Hepatocyte (in vitro differentiated cells): ENCODE measurements around the gene GNB1L. TPM values are rescaled to one million over a fixed set of nuclear protein-coding genes. Genes with fewer than 3 reads are reported as not detected.

Experiments
- DNase-seq: peaks from one replicate; pipeline ENCODE4 v3.0.0-alpha.2; 2016; ENCODE audit warnings: low spot score
- H2AFZ ChIP-seq: fragments of 200-600 bp; sonication (generic); 2 replicates; pipeline ENCODE4 v1.6.0; 2016; ENCODE audit warnings: antibody characterized with exemption, mild to moderate bottlenecking
- H3K27ac ChIP-seq: fragments of 200-600 bp; sonication (generic); 2 replicates; pipeline ENCODE4 v1.5.1; 2016; ENCODE audit warnings: mild to moderate bottlenecking
- H3K27me3 ChIP-seq: fragments of 200-600 bp; sonication (generic); 2 replicates; pipeline ENCODE4 v1.6.1; 2016
- H3K36me3 ChIP-seq: fragments of 200-600 bp; sonication (generic); replicated peaks from 2 replicates; pipeline ENCODE4 v1.5.1; 2016; ENCODE audit warnings: low read depth; ENCODE audit not compliant: insufficient read depth
- H3K4me1 ChIP-seq: fragments of 200-600 bp; sonication (generic); 2 replicates; pipeline ENCODE4 v1.5.1; 2016; ENCODE audit warnings: mild to moderate bottlenecking, moderate library complexity; ENCODE audit not compliant: insufficient read depth
- H3K4me2 ChIP-seq: fragments of 200-600 bp; sonication (generic); 2 replicates; pipeline ENCODE4 v1.6.0; 2016
- H3K4me3 ChIP-seq: fragments of 200-600 bp; sonication (generic); 2 replicates; pipeline ENCODE4 v1.5.1; 2016; ENCODE audit warnings: mild to moderate bottlenecking
- H3K79me2 ChIP-seq: fragments of 200-600 bp; sonication (generic); 2 replicates; pipeline ENCODE4 v1.6.0; 2017; ENCODE audit warnings: mild to moderate bottlenecking
- H3K9me2 ChIP-seq: fragments of 200-600 bp; sonication (generic); replicated peaks from 2 replicates; pipeline ENCODE4 v1.6.0; 2017; ENCODE audit warnings: mild to moderate bottlenecking; ENCODE audit not compliant: insufficient read depth
- H3K9me3 ChIP-seq: fragments of 200-600 bp; sonication (generic); 2 replicates; pipeline ENCODE4 v1.5.1; 2016; ENCODE audit warnings: low read depth, mild to moderate bottlenecking
- H4K20me1 ChIP-seq: fragments of 200-600 bp; sonication (generic); 2 replicates; pipeline ENCODE4 v1.6.0; 2016; ENCODE audit warnings: mild to moderate bottlenecking; ENCODE audit not compliant: insufficient read depth, poor library complexity, severe bottlenecking
- CTCF ChIP-seq: fragments of 200-600 bp; sonication (generic); IDR thresholded peaks from 2 replicates; pipeline ENCODE4 v1.5.1; 2016; ENCODE audit warnings: antibody characterized with exemption, mild to moderate bottlenecking; ENCODE audit not compliant: poor library complexity
- EZH2 ChIP-seq: fragments of 200-600 bp; sonication (generic); IDR thresholded peaks from 2 replicates; pipeline ENCODE4 v1.6.1; 2016; ENCODE audit warnings: antibody characterized with exemption, mild to moderate bottlenecking, borderline replicate concordance
- EZH2phosphoT487 ChIP-seq: fragments of 200-600 bp; sonication (generic); IDR thresholded peaks from one replicate; pipeline ENCODE4 v1.6.1; 2018; ENCODE audit warnings: antibody characterized with exemption, mild to moderate bottlenecking, low read depth, moderate library complexity; ENCODE audit not compliant: unreplicated experiment, severe bottlenecking
- WGBS: methylation state at CpG from one replicate; pipeline ENCODE4 v1.1.6; 2016; ENCODE audit warnings: low lambda C conversion rate; ENCODE audit errors: missing lambda C conversion rate; 5-methylcytosine and 5-hydroxymethylcytosine counted together
- polyA plus RNA-seq: library from polyadenylated mRNA; unstranded; fragments of >200 nt; fragmentation: Nextera tagmentation; extraction: Ambion mirVana; gene quantifications from 2 replicates; pipeline ENCODE4 v1.2.1, GENCODE V29; 2016
- total RNA-seq: library from RNA; depleted of rRNA; stranded (reverse); fragments of >200 nt; gene quantifications from 2 replicates; pipeline ENCODE4 v1.2.3, GENCODE V29; 2014

The GNB1L gene
- total and polyA plus RNA-seq, 2 experiments from 2014 or later = 4.1 to 8.5 TPM

- Histone ChIP-seq H3K79me2 (no peaks in the 10 kb centered on the region), H3K36me3 (no peaks in the 10 kb centered on the region), H3K9me3 (no peaks in the 10 kb centered on the region), H4K20me1 (no peaks in the 10 kb centered on the region), H2AFZ (no peak overlapping the region), H3K9me2 (no peaks in the 10 kb centered on the region), H3K4me2 (peak overlapping the region; percentile 68), H3K4me1 (peaks cover 21% of the 10 kb centered on the region), H3K4me3 (no peak overlapping the region), H3K27ac (peak overlapping the region; percentile 45), H3K27me3 (no peaks in the 10 kb centered on the region)
- DNase-seq = peak; percentile 43
- TF ChIP-seq EZH2phosphoT487 (no peak), EZH2 (no peak), CTCF (no peak)
- WGBS = 28% methylated on average over 24 of the region's 24 CpGs
Observed at GRCh38 chr22:19892257-19892879, 37.7 kb upstream of the GNB1L start.

GRCh38 chr22:19891317-19892256 is 36.9 kb upstream of the GNB1L start:
- Histone ChIP-seq H3K36me3 (no peaks in the 10 kb centered on the region), H3K9me2 (no peaks in the 10 kb centered on the region), H3K4me3 (no peak overlapping the region), H2AFZ (no peak overlapping the region), H3K79me2 (no peaks in the 10 kb centered on the region), H3K27me3 (no peaks in the 10 kb centered on the region), H3K4me2 (peak overlapping the region; percentile 68), H4K20me1 (no peaks in the 10 kb centered on the region), H3K27ac (peak overlapping the region; percentile 45), H3K9me3 (no peaks in the 10 kb centered on the region), H3K4me1 (peaks cover 21% of the 10 kb centered on the region)
- TF ChIP-seq EZH2 (no peak), EZH2phosphoT487 (no peak), CTCF (no peak)
- peak; percentile 74 for DNase-seq
- 22% methylated on average over 32 of the region's 32 CpGs for WGBS

GRCh38 chr22:19890502-19891316 is 36.0 kb upstream of the GNB1L start:
- H3K4me2 ChIP-seq = peak overlapping the region; percentile 68
- TF ChIP-seq CTCF = no peak
- TF ChIP-seq EZH2 = no peak
- TF ChIP-seq EZH2phosphoT487 = no peak

More at GRCh38 chr22:19890502-19891316, 36.0 kb upstream of the GNB1L start:
- H3K4me1 ChIP-seq = peaks cover 21% of the 10 kb centered on the region
- H3K4me3 ChIP-seq = no peak overlapping the region
- 80% methylated on average over 20 of the region's 20 CpGs for WGBS
- H4K20me1 ChIP-seq = no peaks in the 10 kb centered on the region
- H3K36me3 ChIP-seq = no peaks in the 10 kb centered on the region
- no peaks in the 10 kb centered on the region for H3K79me2 ChIP-seq
- H3K27ac ChIP-seq = no peak overlapping the region
- H2AFZ ChIP-seq = no peak overlapping the region
- H3K9me2 ChIP-seq = no peaks in the 10 kb centered on the region
- no peak for DNase-seq
- H3K27me3 ChIP-seq = no peaks in the 10 kb centered on the region
- H3K9me3 ChIP-seq = no peaks in the 10 kb centered on the region
